ENCODE data around the gene ELOB. TPM values are rescaled to one million over a fixed set of nuclear protein-coding genes. Genes with fewer than 3 reads are reported as not detected.

ELOB gene
- total RNA-seq, 1 experiment from 2014 or later = 319 TPM

DNA sequence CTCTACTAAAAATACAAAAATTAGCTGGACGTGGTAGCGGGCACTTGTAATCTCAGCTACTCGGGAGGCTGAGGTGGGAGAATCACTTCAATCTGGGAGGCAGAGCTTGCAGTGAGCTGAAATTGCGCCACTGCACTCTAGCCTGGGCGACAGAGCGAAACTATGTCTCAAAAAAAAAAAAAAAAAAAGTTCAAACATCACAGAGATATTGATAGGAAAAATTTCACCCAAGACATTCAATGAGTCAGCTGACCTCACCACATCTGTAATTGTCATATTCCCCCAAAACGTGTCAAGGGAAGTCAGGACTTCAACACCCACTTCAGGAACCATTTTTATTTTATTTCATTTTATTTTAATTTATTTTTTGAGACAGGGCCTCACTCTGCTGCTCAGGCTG is 49.0 kb downstream of the ELOB start:
- H3K56ac ChIP-seq (ENCODE audit: insufficient read length, low read depth, low read length) = no peak overlapping the region

More for the DNA sequence above, 49.0 kb downstream of the ELOB start:
- Histone ChIP-seq H3K4ac (ENCODE audit: low read depth, low read length) (no peak overlapping the region), H2AFZ (ENCODE audit: low read length) (no peak overlapping the region), H3K18ac (ENCODE audit: insufficient read length, low read depth, low read length) (no peak overlapping the region), H4K20me1 (ENCODE audit: control insufficient read depth, insufficient read depth, insufficient read length) (no peaks in the 10 kb centered on the region), H2BK12ac (ENCODE audit: insufficient read length, low read depth, low read length) (no peak overlapping the region), H3T11ph (ENCODE audit: low read length) (no peak overlapping the region), H3K23me2 (ENCODE audit: insufficient read length, low read depth, low read length, poor library complexity, severe bottlenecking) (no peaks in the 10 kb centered on the region), H3K27me3 (ENCODE audit: insufficient read depth, low read length) (no peaks in the 10 kb centered on the region), H4K91ac (ENCODE audit: insufficient read length, low read depth, low read length) (no peak overlapping the region), H3K23ac (ENCODE audit: insufficient read length, low read depth, low read length) (no peak overlapping the region), H3K4me2 (ENCODE audit: insufficient read depth, insufficient read length, low read length) (no peak overlapping the region), H3K4me1 (ENCODE audit: insufficient read depth, low read length) (no peaks in the 10 kb centered on the region), H3K27ac (ENCODE audit: insufficient read length, low read depth, low read length) (no peak overlapping the region), H2BK20ac (ENCODE audit: low read depth, low read length, poor library complexity, severe bottlenecking) (no peak overlapping the region), H3K79me2 (ENCODE audit: insufficient read depth, low read length) (no peaks in the 10 kb centered on the region), H2AK5ac (ENCODE audit: insufficient read length, low read length) (no peak overlapping the region), H4K8ac (replicated peaks; ENCODE audit: insufficient read length, low read depth, low read length) (no peak overlapping the region), H3K9ac (ENCODE audit: extremely low read depth, insufficient read length, low read length) (no peak overlapping the region), H3K14ac (ENCODE audit: insufficient read depth, low read length) (no peak overlapping the region), H2BK15ac (ENCODE audit: low read depth, low read length) (no peak overlapping the region), H3K79me1 (ENCODE audit: insufficient read depth, low read depth, low read length, poor library complexity, severe bottlenecking) (no peaks in the 10 kb centered on the region), H2BK5ac (ENCODE audit: insufficient read length, low read length) (no peak overlapping the region), H2BK120ac (ENCODE audit: low read depth, low read length, poor library complexity, severe bottlenecking) (no peak overlapping the region), H4K5ac (ENCODE audit: insufficient read length, low read depth, low read length) (no peak overlapping the region), H3K9me3 (ENCODE audit: control insufficient read depth, low read depth, low read length) (no peaks in the 10 kb centered on the region)
- Mint-ChIP-seq H3K27ac (no peak overlapping the region), H3K27me3 (ENCODE audit: low read depth) (peaks cover 2% of the 10 kb centered on the region), H3K4me1 (no peaks in the 10 kb centered on the region), H3K4me3 (no peak overlapping the region), H3K9me3 (no peaks in the 10 kb centered on the region), H3K36me3 (ENCODE audit: insufficient read depth in 1 of 3, low read depth in 3 of 3) (no peaks in the 10 kb centered on the region)
- DNase-seq = no peak
- TF ChIP-seq, protein P1, sequence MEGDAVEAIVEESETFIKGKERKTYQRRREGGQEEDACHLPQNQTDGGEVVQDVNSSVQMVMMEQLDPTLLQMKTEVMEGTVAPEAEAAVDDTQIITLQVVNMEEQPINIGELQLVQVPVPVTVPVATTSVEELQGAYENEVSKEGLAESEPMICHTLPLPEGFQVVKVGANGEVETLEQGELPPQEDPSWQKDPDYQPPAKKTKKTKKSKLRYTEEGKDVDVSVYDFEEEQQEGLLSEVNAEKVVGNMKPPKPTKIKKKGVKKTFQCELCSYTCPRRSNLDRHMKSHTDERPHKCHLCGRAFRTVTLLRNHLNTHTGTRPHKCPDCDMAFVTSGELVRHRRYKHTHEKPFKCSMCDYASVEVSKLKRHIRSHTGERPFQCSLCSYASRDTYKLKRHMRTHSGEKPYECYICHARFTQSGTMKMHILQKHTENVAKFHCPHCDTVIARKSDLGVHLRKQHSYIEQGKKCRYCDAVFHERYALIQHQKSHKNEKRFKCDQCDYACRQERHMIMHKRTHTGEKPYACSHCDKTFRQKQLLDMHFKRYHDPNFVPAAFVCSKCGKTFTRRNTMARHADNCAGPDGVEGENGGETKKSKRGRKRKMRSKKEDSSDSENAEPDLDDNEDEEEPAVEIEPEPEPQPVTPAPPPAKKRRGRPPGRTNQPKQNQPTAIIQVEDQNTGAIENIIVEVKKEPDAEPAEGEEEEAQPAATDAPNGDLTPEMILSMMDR (conservative IDR thresholded peaks at IDR 0.05) = no peak
- no CpG with 5 or more reads among the region's 7 CpGs for WGBS (ENCODE audit: extremely low coverage, insufficient read length, low lambda C conversion rate)
